HUDEP-2 (cell line): Measurements from ENCODE around the gene PLCB4.
"Not testable (repeated sequence)": the region's sequence is repeated elsewhere in the genome, so short reads cannot be mapped to it uniquely, and the experiment has no call there.

Source experiments
- DNase-seq, 76 experiments: peaks; one replicate each; lab custom pipeline; 2025; ENCODE audit not compliant: unreplicated experiment in 76 of 76; lab: John Stamatoyannopoulos, UW

Gene PLCB4

DNA sequence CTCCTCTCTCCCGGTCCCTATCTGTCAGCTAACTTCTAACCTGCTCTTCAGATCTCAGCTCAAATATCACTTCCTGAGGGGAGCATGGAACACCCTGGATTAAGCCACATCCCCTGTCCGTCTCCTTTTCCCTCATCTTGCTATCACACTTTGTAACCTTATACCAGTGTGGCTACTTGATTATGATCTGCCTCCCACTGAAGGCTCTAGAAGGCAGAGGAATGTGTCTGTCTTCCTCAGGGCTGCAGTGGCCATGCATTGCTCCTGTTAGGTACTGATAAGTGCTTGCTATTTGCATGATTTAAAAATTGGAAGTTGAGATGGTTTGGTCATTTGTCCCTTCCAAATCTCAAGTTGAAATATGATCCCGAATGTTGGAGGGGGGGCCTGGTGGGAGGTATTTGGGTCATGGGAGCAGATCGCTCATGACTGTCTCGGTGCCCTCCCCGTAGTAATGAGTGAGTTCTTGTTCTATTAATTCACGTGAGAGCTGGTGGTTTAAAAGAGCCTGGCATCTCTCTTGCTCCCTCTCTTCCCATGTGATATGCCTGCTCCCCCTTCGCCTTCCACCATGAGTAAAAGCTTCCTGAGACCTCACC, 71.4 kb downstream of the PLCB4 start:
- no peak for DNase-seq

DNA sequence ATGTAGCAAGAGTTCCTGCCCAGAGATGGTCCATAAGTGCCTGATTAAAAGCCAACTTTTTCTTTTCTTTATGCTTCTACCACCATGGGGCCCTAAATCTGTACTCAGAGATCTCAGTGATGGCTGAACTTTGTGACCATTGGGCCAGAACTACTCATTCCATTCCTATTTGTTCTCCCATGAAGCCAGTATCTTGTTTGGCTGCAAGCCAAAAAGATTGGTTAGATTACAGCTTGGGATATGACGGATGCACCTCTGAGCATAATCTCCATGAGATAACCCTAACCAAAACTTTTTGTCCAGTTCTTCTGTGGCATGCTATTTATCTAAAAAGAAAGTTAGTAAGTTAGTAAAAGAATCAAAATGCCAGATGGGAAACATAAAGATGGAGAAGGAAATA, 72.2 kb downstream of the PLCB4 start:
- DNase-seq: no peak

DNA sequence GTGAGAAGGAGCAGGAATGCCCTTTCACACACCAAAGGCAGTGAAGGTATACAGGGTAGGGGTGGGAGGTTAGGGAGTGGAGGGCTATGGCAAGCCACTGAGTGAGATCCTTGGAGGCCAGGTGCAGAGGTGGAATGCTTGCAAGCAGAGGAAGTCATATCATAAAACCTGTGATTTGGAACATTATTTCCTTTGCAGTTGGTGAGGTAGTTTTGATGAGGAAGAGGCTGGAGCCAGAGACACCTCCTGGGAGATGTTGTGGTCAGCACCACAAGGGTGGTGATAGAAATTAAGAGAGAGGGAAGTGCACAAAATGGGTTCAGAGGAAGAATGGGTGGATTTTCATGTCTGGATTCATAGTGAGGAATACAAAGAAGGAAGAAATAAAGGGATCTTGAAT, 73.0 kb downstream of the PLCB4 start:
- no peak for DNase-seq

DNA sequence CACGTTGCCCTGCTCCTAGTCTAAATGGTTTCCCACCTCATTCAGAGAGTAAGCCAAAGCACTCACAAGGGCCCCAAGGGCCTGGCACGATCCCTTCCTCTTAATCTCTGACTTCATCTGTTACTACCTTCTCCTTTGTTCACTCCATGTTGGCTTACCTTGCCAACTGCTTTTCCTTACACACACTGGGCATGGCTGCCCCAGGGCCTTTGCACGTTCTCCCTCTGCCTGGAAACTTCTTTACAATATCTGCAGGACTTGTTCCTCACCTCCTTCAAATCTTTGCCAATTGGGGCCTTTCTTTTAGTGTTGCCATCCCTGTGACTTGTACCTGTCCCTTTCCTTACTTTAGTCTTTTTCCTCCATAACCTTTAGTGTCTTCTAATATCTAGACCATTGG, 73.9 kb downstream of the PLCB4 start:
- no peak for DNase-seq

DNA sequence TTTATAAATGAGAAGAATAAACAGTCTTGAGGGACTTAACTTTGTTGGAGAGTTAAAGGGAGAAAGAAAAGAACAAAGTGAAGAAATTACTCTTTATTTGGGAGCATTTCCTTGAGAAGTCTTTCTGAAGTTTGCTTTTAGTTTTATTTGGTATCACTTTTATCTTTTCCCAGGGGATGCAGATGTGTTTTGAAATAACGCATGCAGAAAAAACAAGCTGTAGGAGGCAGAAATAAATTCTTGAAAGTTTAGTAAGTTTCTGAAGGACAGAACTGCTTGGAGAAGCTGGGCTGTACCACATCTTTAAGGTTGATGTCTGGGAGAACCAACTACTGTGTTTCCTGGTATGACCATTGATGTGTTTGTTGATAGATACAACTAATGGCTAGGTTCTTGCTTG, 75.0 kb downstream of the PLCB4 start:
- DNase-seq: no peak

DNA sequence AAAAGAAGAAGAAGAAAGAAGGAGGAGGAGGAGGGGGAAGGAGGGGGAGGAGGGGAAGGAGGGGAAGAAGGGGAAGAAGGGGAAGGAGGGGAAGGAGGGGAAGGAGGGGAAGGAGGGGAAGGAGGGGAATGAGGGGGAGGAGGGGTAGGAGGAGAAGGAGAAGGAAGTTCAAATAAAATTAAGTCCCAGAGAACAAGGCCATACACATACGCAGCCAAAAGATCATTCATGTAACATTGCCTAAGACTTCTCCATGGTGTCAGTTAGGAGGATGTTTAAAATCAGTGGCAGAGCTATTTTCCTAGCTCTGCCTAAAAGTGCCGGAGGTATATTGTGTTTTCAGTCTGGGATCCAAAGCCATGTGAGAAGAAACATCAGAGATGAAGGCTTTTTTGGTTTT, 75.8 kb downstream of the PLCB4 start:
- no peak for DNase-seq

DNA sequence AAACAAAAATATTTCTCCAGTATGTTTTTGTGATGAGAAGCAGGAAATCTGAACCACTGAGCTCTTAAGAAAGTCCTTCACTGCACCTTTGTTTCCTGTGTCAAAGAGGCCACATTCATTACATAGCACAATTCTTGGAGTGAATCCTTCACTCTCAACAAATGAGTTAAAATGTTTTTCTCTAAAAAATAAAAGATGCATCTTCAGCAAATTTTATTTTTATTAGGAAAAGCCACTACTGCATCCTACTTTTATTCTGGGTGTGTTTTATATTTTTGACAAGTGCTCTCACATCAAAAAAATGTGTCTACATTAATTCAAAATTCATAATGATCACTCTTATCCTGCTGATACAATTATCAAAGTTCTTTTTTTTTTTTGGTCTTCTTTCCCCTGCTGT, 76.3 kb downstream of the PLCB4 start:
- DNase-seq: no peak

DNA sequence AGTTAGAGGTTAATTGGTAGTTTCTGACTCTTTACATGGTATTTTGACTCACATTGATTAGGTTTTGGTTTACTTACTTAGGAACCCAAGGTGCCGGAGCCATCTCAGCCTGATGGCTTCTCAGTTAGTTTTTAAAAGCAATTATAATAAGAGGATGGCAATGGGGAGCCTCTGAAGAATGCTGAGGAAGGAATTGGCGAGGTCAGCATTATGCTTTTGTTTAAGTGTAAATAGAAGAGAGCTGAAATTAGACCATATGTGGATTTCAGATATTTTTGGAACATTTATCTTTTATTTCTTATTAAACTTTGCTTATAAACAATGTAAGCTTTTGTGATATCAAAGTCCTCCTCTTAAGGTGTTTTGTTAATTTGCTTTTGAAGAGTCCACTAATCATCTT, 77.8 kb downstream of the PLCB4 start:
- DNase-seq: no peak

DNA sequence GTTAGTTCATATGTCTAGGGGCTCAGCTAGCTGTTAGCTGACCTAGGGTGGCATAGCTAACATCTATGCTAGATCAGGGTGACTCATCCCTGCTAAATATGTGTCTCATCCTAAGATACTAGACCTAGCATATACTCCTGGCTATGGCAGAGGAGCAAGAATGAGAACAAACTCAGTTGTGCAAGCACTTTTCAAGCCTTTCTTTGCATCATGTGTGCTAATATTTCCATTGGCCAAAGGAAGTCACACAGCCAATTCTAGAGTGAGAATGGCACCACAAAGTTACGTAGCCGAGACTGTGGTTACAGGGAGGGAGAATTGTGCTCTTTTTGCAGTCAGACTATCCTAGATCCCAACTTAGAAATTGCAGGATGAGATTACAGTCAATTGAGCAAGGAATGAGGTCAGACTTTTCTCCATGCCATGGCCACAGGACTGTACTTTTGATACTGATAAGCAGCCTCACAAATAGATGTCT, 78.7 kb downstream of the PLCB4 start:
- DNase-seq: no peak

DNA sequence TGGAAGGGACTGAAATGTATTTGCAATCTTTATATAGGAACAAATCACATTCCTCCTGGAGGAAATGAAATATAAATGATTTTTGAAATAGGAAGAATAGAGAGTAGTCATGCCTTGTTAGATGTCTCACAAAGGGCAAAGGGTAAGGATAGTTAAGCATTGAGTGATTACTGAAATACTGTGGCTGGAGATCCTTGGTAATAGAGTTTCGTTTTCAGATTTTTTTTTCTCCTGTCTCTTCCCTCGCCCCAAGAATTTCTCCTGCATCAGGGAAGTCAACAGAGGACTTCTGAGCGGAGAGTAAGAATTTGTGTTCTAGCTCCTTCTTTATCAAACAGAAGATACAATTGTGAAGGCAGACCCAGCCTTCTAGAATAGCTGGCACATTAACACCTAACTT, 79.4 kb downstream of the PLCB4 start:
- DNase-seq: no peak

DNA sequence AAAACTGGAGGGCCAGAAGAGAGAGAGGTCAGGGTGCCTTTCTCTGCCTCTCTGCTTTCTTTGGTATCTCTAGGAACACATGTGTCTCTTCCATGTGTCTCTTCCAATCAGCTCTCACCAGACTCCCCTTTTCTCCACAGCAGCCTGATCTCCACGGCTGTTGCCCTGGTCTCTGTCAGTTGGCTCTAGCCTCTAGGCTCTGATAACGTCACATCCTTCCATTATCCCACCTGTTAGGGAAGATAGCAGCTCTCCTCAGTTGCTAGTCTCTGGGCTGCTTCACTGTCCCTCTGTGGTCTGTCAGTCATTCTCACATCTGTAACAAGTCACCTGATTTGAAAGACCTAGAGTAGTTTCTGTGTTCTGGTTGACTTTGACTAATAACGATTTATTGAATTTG, 80.2 kb downstream of the PLCB4 start:
- DNase-seq: no peak

DNA sequence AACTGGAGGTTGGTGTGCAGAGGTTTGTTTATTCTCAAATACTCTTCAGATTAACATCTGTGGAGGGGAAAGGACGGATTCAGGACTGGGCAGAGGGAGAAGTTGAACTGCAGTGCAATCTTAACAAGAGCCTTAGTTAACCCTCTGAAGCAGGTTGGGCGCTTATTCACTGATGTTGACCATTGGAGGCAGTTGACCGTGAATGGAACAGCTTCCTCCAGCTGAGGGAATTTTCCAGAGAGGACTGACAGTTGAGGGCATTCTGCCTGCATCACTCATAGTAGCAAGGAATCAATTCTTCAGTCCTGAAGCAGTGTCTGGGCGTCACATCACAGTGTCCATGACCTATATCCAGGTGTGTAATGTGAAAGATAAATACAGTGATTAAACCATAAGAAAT, 80.9 kb downstream of the PLCB4 start:
- no peak for DNase-seq

DNA sequence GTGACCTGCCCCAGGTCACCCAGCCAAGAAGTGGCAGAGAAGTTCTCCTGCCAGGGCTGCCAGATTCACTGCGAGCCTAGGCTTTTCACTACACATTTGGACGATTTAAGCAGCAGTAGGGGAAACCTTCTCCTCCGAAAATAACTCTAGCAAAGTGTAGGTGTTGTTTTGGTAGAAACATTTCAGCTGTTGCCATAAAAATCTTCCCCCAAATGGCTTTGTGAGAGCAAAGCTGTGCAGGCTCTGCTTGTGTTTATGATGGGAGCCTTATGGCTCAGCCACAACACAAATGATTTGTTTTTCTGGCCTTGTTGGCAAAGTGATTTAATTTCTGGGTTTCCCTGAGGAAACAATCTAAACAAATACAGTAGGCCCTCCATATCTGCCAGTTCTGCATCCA, 81.8 kb downstream of the PLCB4 start:
- no peak for DNase-seq

DNA sequence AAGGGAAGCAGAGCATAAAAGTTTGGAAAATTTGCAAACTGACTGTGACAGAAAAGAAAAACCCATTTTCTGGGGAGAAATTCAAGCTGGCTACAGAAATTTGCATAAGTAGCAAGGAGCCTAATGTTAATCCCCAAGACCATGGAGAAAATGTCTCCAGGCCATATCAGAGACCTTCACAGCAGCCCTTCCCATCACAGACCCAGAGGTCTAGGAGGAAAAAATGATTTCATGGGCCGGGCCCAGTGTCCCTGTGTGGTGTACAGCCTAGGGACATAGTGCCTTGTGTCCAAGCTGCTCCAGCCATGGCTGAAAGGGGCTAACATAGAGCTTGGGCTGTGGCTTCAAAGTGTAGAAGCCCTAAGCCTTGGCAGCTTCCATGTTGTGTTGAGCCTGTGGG, 83.3 kb downstream of the PLCB4 start:
- DNase-seq: not testable (repeated sequence)

DNA sequence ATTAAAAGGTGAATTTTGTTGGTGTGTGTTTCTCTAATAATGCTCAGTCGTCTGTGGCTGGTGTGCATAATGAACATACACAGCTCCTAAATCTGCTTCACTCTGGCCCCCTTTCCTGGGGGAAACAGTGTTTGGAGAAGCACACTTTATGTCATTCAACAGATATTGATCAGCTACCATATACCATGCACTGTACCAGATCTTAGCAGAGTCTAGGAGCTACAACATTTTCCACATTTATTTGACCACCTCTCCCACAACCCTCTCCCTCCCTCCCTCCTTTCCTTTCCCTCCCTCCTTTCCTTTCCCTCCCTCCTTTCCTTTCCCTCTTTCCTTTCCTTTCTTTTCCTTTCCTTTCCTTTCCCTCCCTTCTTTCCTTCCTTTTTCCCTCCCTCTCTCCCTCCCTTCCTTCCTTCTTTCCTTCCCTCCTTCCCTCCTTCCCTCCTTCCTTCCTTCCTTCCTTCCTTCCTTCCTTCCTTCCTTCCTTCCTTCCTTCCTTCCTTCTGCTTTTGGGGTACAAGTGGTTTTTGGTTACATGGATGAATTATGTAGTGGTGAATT, 85.7 kb downstream of the PLCB4 start:
- no peak for DNase-seq

DNA sequence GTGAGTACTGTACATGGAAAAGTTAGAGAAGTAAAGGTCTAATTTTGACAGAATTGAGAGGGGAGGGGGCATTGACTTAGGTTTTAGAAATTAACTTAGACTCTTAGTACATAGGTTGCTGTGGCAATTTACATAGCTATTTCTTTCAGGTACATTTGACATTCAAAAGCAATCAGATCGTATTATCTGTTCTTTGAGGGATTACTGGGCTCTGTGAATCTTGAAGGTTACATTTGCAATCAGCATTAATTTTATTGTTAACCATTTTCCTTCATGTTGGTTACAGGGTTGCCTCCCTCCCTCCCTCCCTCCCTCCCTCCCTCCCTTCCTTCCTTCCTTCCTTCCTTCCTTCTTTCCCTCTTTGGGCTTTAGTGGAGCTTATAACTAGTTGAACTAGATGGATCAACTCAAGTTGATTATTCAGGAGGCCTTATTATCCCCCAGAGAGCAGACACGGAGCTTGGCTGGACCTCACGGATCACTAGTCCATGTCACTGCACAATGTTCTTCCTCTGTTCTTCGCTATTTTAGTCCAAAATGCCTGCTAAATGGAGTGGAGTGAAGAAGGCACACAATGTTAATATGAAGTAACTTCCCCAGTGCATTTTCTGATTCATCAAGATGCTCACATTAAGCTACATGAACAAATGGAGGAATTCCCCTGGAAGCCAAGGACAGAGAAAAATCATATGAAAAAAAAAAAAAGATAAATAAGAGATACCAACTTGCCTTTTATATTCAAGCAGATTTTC, 87.8 kb downstream of the PLCB4 start:
- DNase-seq: no peak

DNA sequence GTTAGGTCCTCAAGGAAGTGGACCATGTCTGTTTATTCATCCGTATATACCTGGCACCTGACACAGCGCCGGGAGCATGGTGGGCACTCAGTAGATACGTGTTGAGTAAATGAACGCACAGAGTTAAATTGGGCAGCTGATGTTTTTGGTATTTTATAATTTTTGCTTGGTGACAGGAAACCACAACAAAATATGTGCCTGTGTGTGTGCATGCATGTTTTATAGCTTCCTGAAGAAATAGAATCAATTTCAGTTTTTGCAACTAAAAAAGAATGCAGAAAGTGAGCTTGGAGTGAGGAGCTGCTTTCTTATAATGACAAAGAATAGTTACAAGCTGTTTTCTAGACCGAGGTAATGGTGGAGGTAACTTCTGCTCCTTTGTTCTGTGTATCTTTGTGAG, 91.4 kb downstream of the PLCB4 start:
- DNase-seq: no peak

DNA sequence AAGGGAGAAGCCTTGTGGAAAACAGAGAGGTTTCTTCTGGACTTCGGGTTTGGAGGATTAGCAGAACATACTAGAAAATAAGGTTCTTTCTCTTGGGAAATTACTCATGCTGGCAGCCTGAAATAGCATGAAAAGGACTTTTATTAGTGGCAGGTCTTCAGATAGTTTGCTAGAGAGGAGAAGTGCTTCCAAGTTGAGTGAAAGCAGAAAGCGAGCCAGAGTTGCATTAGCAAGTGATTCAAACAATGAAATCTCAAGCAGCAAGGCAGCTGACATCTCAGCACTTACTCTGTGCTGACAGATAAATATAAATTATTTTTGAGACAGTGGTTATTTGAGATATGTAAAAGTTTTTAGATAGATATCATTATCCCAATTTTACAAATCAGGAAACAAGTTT, 91.9 kb downstream of the PLCB4 start:
- DNase-seq: no peak

DNA sequence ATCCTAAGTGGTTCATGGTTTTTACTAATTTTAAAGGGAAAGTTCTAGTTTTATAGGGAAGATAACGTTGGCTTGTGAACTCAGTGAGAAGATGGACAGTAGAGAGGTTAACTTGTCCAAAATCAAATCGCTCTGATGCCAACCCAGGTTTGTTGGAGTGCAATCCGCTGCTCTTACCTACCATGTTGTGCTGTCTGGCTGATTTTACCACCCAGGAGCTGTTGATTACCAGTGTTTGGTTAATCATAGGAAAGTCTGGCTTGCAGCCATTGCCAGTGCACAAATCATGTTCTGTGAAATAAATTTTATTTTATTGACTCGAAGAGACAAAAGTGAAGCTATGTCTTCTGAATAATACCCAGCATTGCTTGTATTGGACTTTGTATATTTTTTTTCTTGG, 92.4 kb downstream of the PLCB4 start:
- DNase-seq: no peak

DNA sequence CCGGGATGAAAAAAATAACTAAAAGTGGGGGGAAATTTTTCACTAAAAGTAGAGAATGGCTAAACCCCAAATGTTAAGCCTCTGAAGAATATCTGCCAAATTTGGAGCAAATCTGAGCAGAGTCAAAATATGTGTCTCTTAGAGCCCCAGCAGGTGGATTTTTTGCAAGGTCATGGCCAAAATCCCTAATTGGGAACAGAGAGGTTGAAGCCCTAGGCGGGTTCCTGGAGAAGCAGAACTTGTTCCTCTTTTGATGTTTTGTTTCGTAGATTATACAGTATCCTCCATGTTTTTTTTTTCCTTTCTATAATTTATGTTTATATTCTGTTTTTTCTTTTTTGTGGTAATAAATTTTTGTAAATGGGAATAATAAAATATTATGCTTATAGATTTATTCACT, 94.4 kb downstream of the PLCB4 start:
- no peak for DNase-seq

DNA sequence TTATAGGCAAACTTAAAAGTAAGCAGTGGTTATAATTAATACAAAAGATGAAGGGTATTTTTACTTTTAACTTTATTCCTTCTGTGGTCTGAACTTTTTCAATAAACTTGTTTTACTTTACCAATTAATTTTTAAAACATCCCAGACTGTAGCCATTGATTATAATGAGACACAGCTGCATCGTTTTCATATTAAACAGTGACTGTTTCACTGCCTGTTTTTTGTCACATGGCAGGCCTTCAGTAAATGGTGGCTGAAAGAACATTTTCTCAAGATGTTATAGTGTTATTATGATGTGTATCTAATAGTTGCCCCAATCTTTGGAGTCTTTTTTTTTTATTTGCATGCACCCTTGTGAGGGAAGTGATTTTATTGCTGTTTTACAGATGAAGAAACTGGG, 95.1 kb downstream of the PLCB4 start:
- no peak for DNase-seq

DNA sequence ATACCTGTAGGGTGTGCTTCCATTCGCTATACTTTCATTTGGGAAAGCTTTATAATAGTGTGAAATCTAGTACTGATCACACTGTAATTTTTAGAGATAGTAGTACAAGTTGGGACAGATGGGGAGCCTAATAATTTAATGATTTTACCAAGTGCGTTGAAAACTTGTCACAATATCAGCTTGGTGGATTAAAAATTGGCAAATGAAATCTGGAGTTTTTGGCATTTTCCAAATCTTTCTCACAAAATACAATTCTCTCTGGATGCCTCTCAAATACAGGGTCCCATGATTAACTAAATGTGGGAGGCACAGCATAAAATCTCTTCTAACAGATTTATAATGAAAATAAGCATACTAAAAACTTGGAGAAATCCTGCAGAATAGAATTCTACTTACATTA, 96.4 kb downstream of the PLCB4 start:
- no peak for DNase-seq
